MCF 10A (cell line): Measurements from ENCODE around the gene ATP6V0B. TPM values are rescaled to one million over a fixed set of nuclear protein-coding genes. Genes with fewer than 3 reads are reported as not detected.
A peak's percentile ranks its signal among the peaks of the same experiment; 100 is the strongest.

Experiments
- BruUV-seq: library from RNA; stranded (reverse); fragments of 400-500 nt; replicated peaks from 2 replicates; lab custom pipeline; 2021; lab: Mats Ljungman, UMichigan
- CTCF ChIA-PET: fragments of 300-600 bp; sonication (Branson Sonifier 250); formaldehyde crosslinking; extraction: SDS; loops from one replicate; lab custom pipeline; 2021; ENCODE audit warnings: antibody characterized with exemption, inconsistent platforms; lab: Yijun Ruan, JAX
- POLR2A ChIA-PET: fragments of 300-600, 350-650 bp; sonication (Branson Sonifier 250); formaldehyde crosslinking; extraction: SDS; loops from one replicate; lab custom pipeline; 2020; ENCODE audit warnings: antibody characterized with exemption, inconsistent platforms; lab: Yijun Ruan, JAX
- DNase-seq: peaks from one replicate; pipeline ENCODE4 v3.0.0-alpha.2; 2018; ENCODE audit not compliant: unreplicated experiment
- H3K27ac Mint-ChIP-seq: one replicate; pipeline ENCODE4 v1.8.0; 2022; ENCODE audit warnings: mild to moderate bottlenecking, low read depth, mixed read lengths; ENCODE audit not compliant: unreplicated experiment
- H3K27me3 Mint-ChIP-seq: one replicate; pipeline ENCODE4 v1.8.0; 2022; ENCODE audit warnings: mixed read lengths; ENCODE audit not compliant: insufficient read depth, unreplicated experiment
- H3K36me3 Mint-ChIP-seq: one replicate; pipeline ENCODE4 v1.8.0; 2022; ENCODE audit warnings: mild to moderate bottlenecking, moderate library complexity, mixed read lengths; ENCODE audit not compliant: insufficient read depth, unreplicated experiment
- H3K4me1 Mint-ChIP-seq: one replicate; pipeline ENCODE4 v1.8.0; 2022; ENCODE audit warnings: mixed read lengths; ENCODE audit not compliant: insufficient read depth, unreplicated experiment
- H3K4me3 Mint-ChIP-seq: one replicate; pipeline ENCODE4 v1.8.0; 2022; ENCODE audit warnings: mild to moderate bottlenecking, moderate library complexity, mixed read lengths; ENCODE audit not compliant: unreplicated experiment
- H3K9me3 Mint-ChIP-seq: one replicate; pipeline ENCODE4 v1.8.0; 2022; ENCODE audit warnings: mixed read lengths; ENCODE audit not compliant: unreplicated experiment
- CTCF ChIP-seq: fragments of 200-600 bp; IDR thresholded peaks from one replicate; pipeline ENCODE4 v1.8.0; 2022; ENCODE audit warnings: antibody characterized with exemption, mild to moderate bottlenecking; ENCODE audit not compliant: unreplicated experiment
- intact Hi-C: fragments of 100-400 bp; cut with micrococcal nuclease; formaldehyde crosslinking; loops from 2 replicates; pipeline ENCODE4 v1.14.1; 2022
- total RNA-seq: library from RNA; stranded (reverse); gene quantifications from 2 replicates; pipeline ENCODE4 v1.2.3, GENCODE V29; 2022

Gene ATP6V0B
- total RNA-seq, 1 experiment from 2014 or later = 120 TPM

- Mint-ChIP-seq H3K4me3 (peak overlapping the region; percentile 99), H3K36me3 (peaks cover 11% of the 10 kb centered on the region), H3K4me1 (peaks cover 30% of the 10 kb centered on the region), H3K9me3 (no peaks in the 10 kb centered on the region), H3K27me3 (no peaks in the 10 kb centered on the region), H3K27ac (peak overlapping the region; percentile 99)
- CTCF ChIA-PET = interaction anchor here (1.0 to 3.9 kb wide), 4 partner anchors 19 to 184 kb away, joined by 3 to 34 read pairs (median 8); no protein-coding TSS in a partner anchor
- intact Hi-C loops = no loop called here
- no peak for DNase-seq
- no TSS peak for BruUV-seq
- POLR2A ChIA-PET = interaction anchor here (0.6 to 3.8 kb wide), 5 partner anchors 15 to 870 kb away, joined by 3 to 28 read pairs (median 4); partner anchors contain the start of genes ATP6V0B and DPH2
- no peak for TF ChIP-seq CTCF
These were observed 26.8 kb upstream of the ATP6V0B start for GRCh38 chr1:43947874-43948437.

- Mint-ChIP-seq H3K36me3 (peaks cover 5% of the 10 kb centered on the region), H3K4me3 (no peak overlapping the region), H3K27ac (no peak overlapping the region), H3K4me1 (peaks cover 30% of the 10 kb centered on the region), H3K9me3 (no peaks in the 10 kb centered on the region), H3K27me3 (no peaks in the 10 kb centered on the region)
- POLR2A ChIA-PET = interaction anchor here (1.1 to 2.0 kb wide), 3 partner anchors 15 to 25 kb away, joined by 3 to 12 read pairs (median 3); partner anchors contain the start of gene ATP6V0B
- TF ChIP-seq CTCF = no peak
- no TSS peak for BruUV-seq
- CTCF ChIA-PET = interaction anchor here (2.4 kb wide), 1 partner anchor 15 kb away, joined by 16 read pairs; the partner anchor contains the start of gene ARTN
- intact Hi-C loops = no loop called here
- no peak for DNase-seq
These were observed 25.1 kb upstream of the ATP6V0B start for GRCh38 chr1:43949678-43950077.

GRCh38 chr1:43951021-43951985, 23.5 kb upstream of the ATP6V0B start:
- TF ChIP-seq CTCF = no peak
- Mint-ChIP-seq H3K36me3 (peaks cover 2% of the 10 kb centered on the region), H3K9me3 (no peaks in the 10 kb centered on the region), H3K27me3 (no peaks in the 10 kb centered on the region), H3K4me3 (no peak overlapping the region), H3K4me1 (peaks cover 17% of the 10 kb centered on the region), H3K27ac (no peak overlapping the region)
- intact Hi-C loops = no loop called here
- ChIA-PET POLR2A (interaction anchor here (1.4 kb wide), 1 partner anchor 13 kb away, joined by 3 read pairs; no protein-coding TSS in a partner anchor), CTCF (interaction anchor here (0.7 to 2.4 kb wide), 5 partner anchors 16 to 424 kb away, joined by 3 to 16 read pairs (median 3); partner anchors contain the start of gene ARTN)
- no peak for DNase-seq
- BruUV-seq = no TSS peak
